Measurements from ENCODE around the gene PRKCQ.

- TF ChIP-seq KDM1A (IDR thresholded peaks at IDR 0.05; ENCODE audit: borderline replicate concordance, low read length), result no peak
- TF ChIP-seq ATF3 (IDR thresholded peaks at IDR 0.05; ENCODE audit: insufficient read depth, low read depth, low read length), result no peak
- TF ChIP-seq CTCF (IDR thresholded peaks at IDR 0.05; ENCODE audit: control extremely low read depth in 1 of 3, insufficient read depth in 1 of 3, low read depth in 1 of 3, low read length in 3 of 3), result no peak
- no peak for TF ChIP-seq POLR2AphosphoS5 (IDR thresholded peaks at IDR 0.05; ENCODE audit: low read depth, low read length)
- no peak for TF ChIP-seq RFX5 (IDR thresholded peaks at IDR 0.05; ENCODE audit: borderline replicate concordance, low read depth, low read length)
- no peak for TF ChIP-seq RXRA (IDR thresholded peaks at IDR 0.05; ENCODE audit: insufficient read depth, low read depth, low read length)
- TF ChIP-seq EZH2 (IDR thresholded peaks at IDR 0.05; ENCODE audit: low read depth, low read length, severe bottlenecking), result no peak
- TF ChIP-seq JUND (IDR thresholded peaks at IDR 0.05; ENCODE audit: low read length), result no peak
- no peak for TF ChIP-seq ATF2 (IDR thresholded peaks at IDR 0.05; ENCODE audit: low read length)
- no peak; a peak in 1 of 4 replicates for TF ChIP-seq SIN3A (conservative IDR thresholded peaks at IDR 0.05 in 1 of 2, IDR thresholded peaks at IDR 0.05 in 1 of 2; ENCODE audit: low read depth in 1 of 2, low read length in 2 of 2)
- no peak for TF ChIP-seq TEAD4 (IDR thresholded peaks at IDR 0.05; ENCODE audit: low read depth, low read length)
Observed at GRCh38 chr10:6579183-6579903, 733 bp downstream of the PRKCQ start.
